GM08714 (cell line): Measurements from ENCODE around the gene CZIB.

Source experiments
- H3K4me3 ChIP-seq: fragments of 200-500 bp; sonication (Bioruptor generic); 2 replicates; pipeline ENCODE4 v1.5.1; 2014; ENCODE audit warnings: mild to moderate bottlenecking, low read length, inconsistent platforms
- ZNF274 ChIP-seq: IDR thresholded peaks from 2 replicates; pipeline ENCODE4 v1.6.1; 2012; ENCODE audit warnings: mild to moderate bottlenecking, low read depth, low read length

Gene CZIB

DNA sequence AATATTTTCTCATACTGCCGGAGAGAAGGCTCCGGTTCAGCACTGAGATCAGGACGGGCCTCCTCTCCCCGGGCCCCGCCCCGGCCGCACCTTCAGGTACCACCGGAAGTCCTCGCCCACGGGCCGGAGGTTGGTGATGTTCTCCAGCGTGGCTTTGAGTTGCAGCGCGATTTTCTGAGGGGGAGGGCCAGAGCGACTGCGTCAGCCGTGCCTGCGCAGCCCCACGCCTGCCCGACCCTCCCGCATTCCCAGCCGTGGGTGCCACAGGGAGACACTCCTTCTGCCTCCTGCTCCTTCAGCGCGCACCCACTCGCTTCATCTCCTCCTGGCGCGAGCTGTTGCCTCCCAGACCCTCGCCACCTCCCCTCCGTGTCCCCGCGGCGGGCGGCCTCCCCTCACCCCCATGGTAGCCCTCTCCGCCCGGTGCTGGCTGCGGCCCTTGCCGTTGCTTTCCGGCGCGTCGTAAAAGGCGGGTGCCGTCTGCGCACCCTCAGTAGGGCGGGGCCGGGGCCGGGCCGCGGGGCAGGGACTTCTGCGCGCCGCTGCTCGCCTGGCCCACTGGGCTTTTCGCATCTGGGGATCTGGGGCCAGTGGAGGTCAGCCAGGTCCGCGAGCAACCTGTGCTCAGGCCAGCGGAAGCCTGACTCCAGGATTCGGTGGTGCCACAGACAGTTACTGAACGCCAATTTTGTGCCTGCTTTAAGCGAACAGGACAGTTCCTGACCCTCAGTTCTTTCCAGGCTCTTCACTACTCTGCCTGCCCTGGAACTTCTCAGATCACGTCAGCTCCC, at the start of gene CZIB:
TSS of gene CZIB (minus strand) at position 464 of the 791 bp plus-strand sequence. CDS start at position 405, 59 bp downstream.
- TF ChIP-seq ZNF274 = no peak
- peak within 1 kb of the TSS; percentile 79 for H3K4me3 ChIP-seq

DNA sequence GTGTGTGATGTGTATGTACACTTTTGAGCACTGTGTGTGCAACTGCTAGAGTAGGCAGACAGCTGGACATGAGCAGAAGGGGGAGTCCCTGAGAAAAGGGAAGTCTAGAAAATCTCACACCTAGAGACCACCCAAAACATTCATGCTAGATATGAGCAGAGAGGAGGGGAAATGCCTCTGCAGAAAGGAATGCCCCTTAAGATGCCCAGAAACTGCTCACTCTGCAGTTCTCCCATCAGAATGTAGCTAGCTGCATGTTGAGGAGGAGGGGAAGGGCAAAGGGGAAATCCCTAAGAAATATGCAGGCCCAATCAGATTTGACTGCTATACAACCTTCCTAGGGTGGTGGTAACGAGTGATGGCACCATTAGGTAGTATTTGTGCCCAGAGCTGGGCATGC, 49.7 kb upstream of the CZIB start:
- H3K4me3 ChIP-seq = no peak overlapping the region
- TF ChIP-seq ZNF274 = no peak

GRCh38 chr1:53267761-53268160, 47.3 kb upstream of the CZIB start:
- H3K4me3 ChIP-seq = no peak overlapping the region
- TF ChIP-seq ZNF274 = no peak

- no peak overlapping the region for H3K4me3 ChIP-seq
- TF ChIP-seq ZNF274 = no peak
Observed at GRCh38 chr1:53266038-53266437, 45.6 kb upstream of the CZIB start.

- no peak for TF ChIP-seq ZNF274
Observed at GRCh38 chr1:53265581-53265980, 45.1 kb upstream of the CZIB start.

GRCh38 chr1:53264048-53264447, 43.6 kb upstream of the CZIB start:
- no peak overlapping the region for H3K4me3 ChIP-seq
- no peak for TF ChIP-seq ZNF274

More at GRCh38 chr1:53265581-53265980, 45.1 kb upstream of the CZIB start:
- no peak overlapping the region for H3K4me3 ChIP-seq

GRCh38 chr1:53262000-53262399, 41.6 kb upstream of the CZIB start:
- H3K4me3 ChIP-seq = no peak overlapping the region
- TF ChIP-seq ZNF274 = no peak

GRCh38 chr1:53260631-53261247, 40.3 kb upstream of the CZIB start:
- H3K4me3 ChIP-seq = no peak overlapping the region
- TF ChIP-seq ZNF274 = no peak

- TF ChIP-seq ZNF274 = no peak
- H3K4me3 ChIP-seq = no peak overlapping the region
Observed at GRCh38 chr1:53259932-53260331, 39.5 kb upstream of the CZIB start.

- TF ChIP-seq ZNF274 = no peak
- H3K4me3 ChIP-seq = no peak overlapping the region
Observed at GRCh38 chr1:53258216-53258615, 37.8 kb upstream of the CZIB start.

DNA sequence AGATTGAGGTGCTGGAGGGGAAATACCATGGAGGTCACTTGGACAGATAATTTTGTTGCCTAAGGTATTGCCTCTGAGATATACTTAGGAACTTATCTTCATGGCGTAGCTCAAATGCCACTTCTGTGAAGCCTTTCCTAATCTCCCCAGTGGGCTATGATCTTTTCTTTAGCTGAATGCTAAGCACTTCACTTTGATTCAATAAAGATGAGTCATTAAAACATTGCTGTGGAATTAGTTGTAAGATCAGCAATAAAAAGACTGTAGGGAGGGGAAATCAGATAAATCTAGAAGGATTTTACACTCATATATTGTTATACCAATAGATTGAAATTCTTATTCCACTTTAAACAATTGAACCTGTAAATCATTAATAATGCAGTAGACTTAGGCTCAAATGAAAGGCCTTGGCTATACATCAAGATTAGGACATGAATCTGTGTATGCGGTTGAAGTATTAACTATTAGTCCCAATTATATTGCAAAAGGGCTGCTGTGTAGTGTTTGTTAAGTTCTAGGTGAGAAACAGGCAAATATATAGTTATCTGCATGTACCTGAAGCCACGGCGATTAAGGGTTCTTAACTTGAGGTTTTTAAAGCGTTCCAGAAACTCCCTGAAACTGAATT, 37.1 kb upstream of the CZIB start:
- TF ChIP-seq ZNF274 = no peak
- H3K4me3 ChIP-seq = no peak overlapping the region

DNA sequence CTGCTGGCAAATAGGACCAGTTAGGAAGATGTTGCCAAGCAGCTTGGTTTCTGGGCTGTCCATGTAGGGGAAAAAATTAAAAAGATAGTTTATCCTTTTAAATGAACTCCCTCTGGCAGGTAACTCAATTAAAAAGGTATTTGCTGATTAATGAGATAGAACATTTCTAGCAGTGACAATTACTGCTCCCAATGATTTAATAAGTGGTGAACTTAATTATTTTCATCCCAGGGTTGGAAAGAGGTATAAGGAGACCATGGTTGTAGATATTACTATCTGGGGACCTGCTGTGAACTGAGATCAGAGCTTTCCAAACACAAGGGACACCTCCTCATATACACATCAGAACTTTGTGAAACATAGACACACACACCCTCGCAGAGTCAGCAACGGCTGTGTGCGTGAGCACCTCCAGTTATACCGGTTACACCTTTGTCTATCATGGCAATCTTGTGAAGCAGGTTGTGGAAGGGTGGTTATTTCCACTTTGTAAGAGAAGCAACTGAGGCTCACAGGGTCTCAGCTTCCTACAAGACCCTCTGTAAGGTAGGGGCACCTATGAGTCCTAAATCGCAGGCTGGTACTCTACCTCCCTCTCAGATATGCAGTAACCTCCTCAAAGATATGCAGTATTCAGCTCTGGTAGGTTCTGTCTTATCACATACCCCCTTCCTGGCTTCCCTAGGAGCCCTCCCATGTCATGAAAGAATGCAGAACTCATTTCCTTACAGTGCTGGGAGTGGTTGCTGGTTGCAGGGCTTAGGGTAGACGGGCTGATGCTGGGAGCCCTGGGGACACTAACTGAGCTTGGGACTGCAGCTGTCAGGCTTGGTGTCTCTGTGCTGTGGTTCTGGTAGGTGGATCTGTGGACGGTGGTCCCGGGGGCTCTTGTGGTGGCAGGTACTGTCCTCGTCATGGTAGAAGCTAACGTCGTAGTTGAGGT, 36.3 kb upstream of the CZIB start:
- H3K4me3 ChIP-seq = no peak overlapping the region
- no peak for TF ChIP-seq ZNF274

GRCh38 chr1:53255031-53255430, 34.6 kb upstream of the CZIB start:
- TF ChIP-seq ZNF274 = no peak
- H3K4me3 ChIP-seq = no peak overlapping the region
